Right atrium auricular region (tissue), 2 donors: ENCODE data around the gene SMIM11. TPM values are rescaled to one million over a fixed set of nuclear protein-coding genes. Genes with fewer than 3 reads are reported as not detected.
"Not testable (repeated sequence)": the region's sequence is repeated elsewhere in the genome, so short reads cannot be mapped to it uniquely, and the experiment has no call there.

Experiments used
- DNase-seq: peaks from one replicate; pipeline ENCODE4 v3.0.0-alpha.2; 2019; ENCODE audit warnings: low spot score
- H3K27ac ChIP-seq, 2 donors: fragments of 200-600 bp; sonication (generic); 1 replicate in 1 of 2; 2 replicates in 1 of 2; pipeline ENCODE4 v1.5.1; 2016 to 2019
- H3K27me3 ChIP-seq, 2 donors: fragments of 200-600 bp; sonication (generic); one replicate each; pipeline versions ENCODE4 v1.5.1 to v1.6.0; 2017 to 2019
- H3K36me3 ChIP-seq: fragments of 200-600 bp; sonication (generic); one replicate; pipeline ENCODE4 v1.5.1; 2016
- H3K4me1 ChIP-seq, 2 donors: fragments of 200-600 bp; sonication (generic); one replicate each; pipeline versions ENCODE4 v1.5.1 to v1.6.0; 2017 to 2019
- H3K4me3 ChIP-seq, 2 donors: fragments of 200-600 bp; sonication (generic); 1 replicate in 1 of 2; 2 replicates in 1 of 2; pipeline ENCODE4 v1.5.1; 2017 to 2019; ENCODE audit warnings: mild to moderate bottlenecking in 1 of 2, moderate library complexity in 1 of 2
- H3K9me3 ChIP-seq, 2 donors: fragments of 200-600 bp; sonication (generic); one replicate each; pipeline ENCODE4 v1.5.1; 2019
- total RNA-seq, 2 donors: library from RNA; depleted of rRNA; stranded (reverse); fragments of >200 nt; gene quantifications; one replicate each; pipeline ENCODE4 v1.1.0, GENCODE V29; 2016

SMIM11 gene
- total RNA-seq, 2 donors from 2014 or later: 5.3 to 6.6 TPM

- H3K9me3 ChIP-seq, H3K4me1 ChIP-seq, H3K27me3 ChIP-seq, DNase-seq, H3K27ac ChIP-seq, H3K4me3 ChIP-seq, H3K36me3 ChIP-seq: not testable (repeated sequence)
Measured at GRCh38 chr21:34404742-34405141, 29.4 kb downstream of the SMIM11 start.

- H3K4me1 ChIP-seq, DNase-seq, H3K4me3 ChIP-seq, H3K27me3 ChIP-seq, H3K9me3 ChIP-seq, H3K36me3 ChIP-seq, H3K27ac ChIP-seq: not testable (repeated sequence)
Measured at GRCh38 chr21:34405686-34406085, 30.4 kb downstream of the SMIM11 start.

- H3K27me3 ChIP-seq, DNase-seq, H3K9me3 ChIP-seq, H3K36me3 ChIP-seq, H3K4me3 ChIP-seq, H3K27ac ChIP-seq, H3K4me1 ChIP-seq: not testable (repeated sequence)
Measured at GRCh38 chr21:34406102-34406501, 30.8 kb downstream of the SMIM11 start.

GRCh38 chr21:34406676-34407075 lies 31.4 kb downstream of the SMIM11 start:
- not testable (repeated sequence) for DNase-seq, H3K9me3 ChIP-seq, H3K27ac ChIP-seq, H3K4me3 ChIP-seq, H3K36me3 ChIP-seq, H3K4me1 ChIP-seq, H3K27me3 ChIP-seq

DNA sequence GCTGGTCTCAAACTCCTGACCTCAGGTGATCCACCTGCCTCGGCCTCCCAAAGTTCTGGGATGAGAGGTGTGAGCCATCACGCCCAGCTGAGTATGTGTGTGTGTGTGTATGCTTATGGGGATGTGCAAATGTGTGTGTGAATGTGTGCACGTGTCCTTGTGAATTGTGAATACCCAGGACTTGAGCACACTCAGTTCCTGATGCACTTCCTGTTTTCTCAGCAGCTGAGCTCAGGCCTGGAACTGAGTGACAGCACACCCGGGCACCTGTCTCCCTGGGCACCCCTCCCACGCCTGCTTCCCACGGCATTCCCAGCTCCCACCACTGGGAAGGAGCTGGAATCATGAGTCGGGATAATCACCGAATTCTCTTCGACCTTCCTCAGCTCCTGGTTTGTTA lies 32.0 kb downstream of the SMIM11 start:
- H3K27me3 ChIP-seq, H3K27ac ChIP-seq, H3K9me3 ChIP-seq, DNase-seq, H3K36me3 ChIP-seq, H3K4me3 ChIP-seq, H3K4me1 ChIP-seq: not testable (repeated sequence)

- H3K4me1 ChIP-seq, H3K27me3 ChIP-seq, H3K9me3 ChIP-seq, DNase-seq, H3K27ac ChIP-seq, H3K36me3 ChIP-seq, H3K4me3 ChIP-seq: not testable (repeated sequence)
Measured at GRCh38 chr21:34417448-34418077, 42.3 kb downstream of the SMIM11 start.

DNA sequence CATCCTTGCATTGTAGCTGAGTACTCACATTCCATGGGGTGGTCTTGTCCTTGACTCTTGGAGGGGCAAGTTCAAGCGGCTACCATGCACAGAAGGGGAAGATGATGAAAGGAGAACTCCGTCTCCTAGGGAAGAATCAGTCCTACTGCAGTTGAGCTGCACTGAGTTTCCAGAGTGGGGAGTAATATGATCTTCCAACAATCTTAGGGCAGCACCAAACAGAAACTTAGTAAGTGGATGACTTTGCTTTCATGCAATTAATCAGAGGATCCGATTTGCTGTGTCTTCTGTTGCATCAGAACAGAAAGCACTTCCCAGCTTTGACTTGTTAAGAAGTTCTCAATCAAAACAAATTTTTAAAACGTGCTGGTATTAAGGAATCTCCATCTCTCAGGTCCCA lies 48.5 kb downstream of the SMIM11 start, which contains the start of gene SMIM34:
SMIM34 (minus strand) TSS at position 147 of the 400 bp plus-strand sequence; CDS start at position 35, 112 bp downstream.
- not testable (repeated sequence) for H3K4me1 ChIP-seq, DNase-seq, H3K4me3 ChIP-seq, H3K36me3 ChIP-seq, H3K27ac ChIP-seq, H3K9me3 ChIP-seq, H3K27me3 ChIP-seq

DNA sequence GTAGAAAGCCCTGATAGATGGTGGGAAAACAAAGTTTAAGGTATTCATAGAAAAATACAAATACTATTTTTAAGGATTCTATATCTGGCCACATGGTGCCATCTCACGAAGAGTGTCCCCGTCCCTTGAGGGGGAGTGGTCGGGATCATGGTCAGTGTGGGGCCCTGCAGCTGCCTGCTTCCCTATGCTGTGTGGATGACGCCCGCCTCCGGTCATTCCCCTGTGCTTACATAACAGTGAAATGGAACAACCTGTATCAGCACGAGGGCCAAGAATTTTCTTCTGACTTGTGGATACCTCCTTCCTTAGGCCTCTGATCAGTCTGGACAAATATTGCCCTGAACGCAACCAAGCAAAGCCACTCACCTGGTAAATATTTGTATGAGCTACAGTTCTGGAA lies 52.0 kb downstream of the SMIM11 start:
- H3K4me3 ChIP-seq, H3K27me3 ChIP-seq, H3K27ac ChIP-seq, H3K4me1 ChIP-seq, H3K9me3 ChIP-seq, DNase-seq, H3K36me3 ChIP-seq: not testable (repeated sequence)

DNA sequence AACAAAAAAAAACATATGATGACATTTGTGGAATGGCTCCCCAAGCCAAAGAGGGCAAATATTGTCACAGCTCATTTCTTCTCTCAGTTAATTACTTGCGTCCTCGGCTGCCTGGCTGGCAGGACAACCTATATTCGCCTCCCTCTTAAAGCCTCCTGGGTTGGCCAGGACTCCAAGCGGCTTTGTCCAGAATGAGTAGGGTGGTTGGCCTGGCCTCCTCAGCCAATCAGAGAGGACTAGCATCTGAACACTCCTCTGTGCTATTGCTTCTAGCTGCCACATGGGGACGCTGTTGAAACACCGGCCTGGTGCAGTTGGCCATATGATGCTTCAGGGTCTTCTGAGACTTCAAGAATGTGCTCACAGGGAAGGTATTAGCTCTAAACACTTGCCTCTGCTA lies 53.1 kb downstream of the SMIM11 start:
- not testable (repeated sequence) for DNase-seq

GRCh38 chr21:34429710-34430109 lies 54.4 kb downstream of the SMIM11 start:
- H3K4me3 ChIP-seq, H3K27ac ChIP-seq, H3K4me1 ChIP-seq, H3K9me3 ChIP-seq, H3K27me3 ChIP-seq, DNase-seq, H3K36me3 ChIP-seq: not testable (repeated sequence)

More for the DNA sequence above, 53.1 kb downstream of the SMIM11 start:
- H3K36me3 ChIP-seq, H3K4me3 ChIP-seq, H3K27me3 ChIP-seq, H3K9me3 ChIP-seq, H3K27ac ChIP-seq, H3K4me1 ChIP-seq: not testable (repeated sequence)

Other genes with a start within 250 kb of the SMIM11 start
- not detected for gene KCNE2, start 11.5 kb upstream of the SMIM11 start, total RNA-seq
- gene SMIM34, start 48.4 kb downstream of the SMIM11 start, total RNA-seq: not detected
- 1 to 10 TPM in 1 of 2 donors, under 1 TPM in 1; 0.78 to 3.8 TPM for gene KCNE1, start 136.7 kb downstream of the SMIM11 start, total RNA-seq
- gene RCAN1, start 239.6 kb downstream of the SMIM11 start, total RNA-seq: 10 to 100 TPM; 26.1 to 38.0 TPM